Germinal center (tissue), 1 donor: Measurements from ENCODE around the gene WIZ.
"Not testable (repeated sequence)": the region's sequence is repeated elsewhere in the genome, so short reads cannot be mapped to it uniquely, and the experiment has no call there.

Experiments
- DNase-seq: peaks from one replicate; pipeline ENCODE4 v3.0.0; 2012; ENCODE audit warnings: mixed read lengths, low spot score

Gene WIZ, protein sequence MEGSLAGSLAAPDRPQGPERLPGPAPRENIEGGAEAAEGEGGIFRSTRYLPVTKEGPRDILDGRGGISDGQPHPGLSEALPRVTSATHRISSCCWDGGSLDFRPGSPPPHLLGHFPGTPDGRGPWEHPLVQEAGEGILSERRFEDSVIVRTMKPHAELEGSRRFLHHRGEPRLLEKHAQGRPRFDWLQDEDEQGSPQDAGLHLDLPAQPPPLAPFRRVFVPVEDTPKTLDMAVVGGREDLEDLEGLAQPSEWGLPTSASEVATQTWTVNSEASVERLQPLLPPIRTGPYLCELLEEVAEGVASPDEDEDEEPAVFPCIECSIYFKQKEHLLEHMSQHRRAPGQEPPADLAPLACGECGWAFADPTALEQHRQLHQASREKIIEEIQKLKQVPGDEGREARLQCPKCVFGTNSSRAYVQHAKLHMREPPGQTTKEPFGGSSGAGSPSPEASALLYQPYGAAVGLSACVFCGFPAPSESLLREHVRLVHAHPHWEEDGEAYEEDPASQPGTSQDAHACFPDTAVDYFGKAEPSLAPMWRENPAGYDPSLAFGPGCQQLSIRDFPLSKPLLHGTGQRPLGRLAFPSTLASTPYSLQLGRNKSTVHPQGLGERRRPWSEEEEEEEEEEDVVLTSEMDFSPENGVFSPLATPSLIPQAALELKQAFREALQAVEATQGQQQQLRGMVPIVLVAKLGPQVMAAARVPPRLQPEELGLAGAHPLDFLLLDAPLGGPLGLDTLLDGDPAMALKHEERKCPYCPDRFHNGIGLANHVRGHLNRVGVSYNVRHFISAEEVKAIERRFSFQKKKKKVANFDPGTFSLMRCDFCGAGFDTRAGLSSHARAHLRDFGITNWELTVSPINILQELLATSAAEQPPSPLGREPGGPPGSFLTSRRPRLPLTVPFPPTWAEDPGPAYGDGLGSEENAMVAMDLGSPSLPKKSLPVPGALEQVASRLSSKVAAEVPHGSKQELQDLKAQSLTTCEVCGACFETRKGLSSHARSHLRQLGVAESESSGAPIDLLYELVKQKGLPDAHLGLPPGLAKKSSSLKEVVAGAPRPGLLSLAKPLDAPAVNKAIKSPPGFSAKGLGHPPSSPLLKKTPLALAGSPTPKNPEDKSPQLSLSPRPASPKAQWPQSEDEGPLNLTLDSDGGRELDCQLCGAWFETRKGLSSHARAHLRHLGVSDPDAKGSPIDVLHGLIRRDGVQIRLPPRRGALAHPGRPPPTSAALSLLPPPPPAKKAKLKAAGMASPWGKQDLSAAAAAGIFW (N-terminal part only)

DNA sequence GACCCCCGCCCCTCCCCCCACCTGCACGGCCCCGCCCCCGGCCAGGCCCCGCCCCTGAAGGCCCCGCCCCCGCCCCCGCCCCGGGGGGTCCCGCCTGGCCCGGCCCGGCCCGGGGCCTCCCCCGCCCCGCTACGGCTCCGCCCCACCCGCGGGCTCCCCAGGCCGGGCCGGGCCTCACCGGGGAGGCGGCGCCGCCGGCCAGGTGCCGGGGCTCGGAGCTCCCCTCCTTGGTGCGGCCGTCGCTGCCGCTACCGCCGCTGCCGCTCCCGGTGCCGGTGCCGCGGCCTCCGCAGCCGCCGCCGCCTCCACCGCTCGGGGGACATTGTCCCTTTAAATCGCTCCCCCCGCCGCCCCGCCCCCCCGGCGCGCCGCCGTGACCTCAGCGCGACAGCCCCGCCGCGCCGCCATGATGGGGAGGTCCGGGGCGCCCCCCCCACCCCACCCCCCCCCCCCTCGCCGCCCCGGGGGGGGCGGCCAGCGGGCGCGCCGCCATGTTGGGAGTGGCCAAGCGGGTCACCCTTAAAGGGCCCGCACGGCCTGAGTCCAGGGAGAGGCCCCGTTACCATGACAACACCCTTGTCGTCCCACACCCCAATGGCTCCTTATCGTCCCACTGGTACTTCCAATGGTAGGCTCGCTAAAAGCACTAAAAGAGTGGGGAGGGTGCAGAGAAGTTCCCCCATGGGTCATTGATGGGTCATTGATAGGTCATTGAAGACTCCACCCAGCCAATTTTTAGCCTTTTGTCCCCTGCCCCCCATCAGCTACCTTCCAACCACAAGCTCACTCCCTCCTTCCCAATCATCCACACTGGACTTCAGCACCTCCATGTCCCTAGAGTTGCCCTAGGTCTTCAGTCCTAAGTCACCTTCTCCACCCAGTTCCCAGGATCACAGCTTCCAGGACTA, at the start of gene WIZ:
TSS of gene WIZ (minus strand) at position 337 of the 908 bp plus-strand sequence. CDS start 1,649 bp downstream, outside the sequence.
- peak; percentile 86 for DNase-seq

DNA sequence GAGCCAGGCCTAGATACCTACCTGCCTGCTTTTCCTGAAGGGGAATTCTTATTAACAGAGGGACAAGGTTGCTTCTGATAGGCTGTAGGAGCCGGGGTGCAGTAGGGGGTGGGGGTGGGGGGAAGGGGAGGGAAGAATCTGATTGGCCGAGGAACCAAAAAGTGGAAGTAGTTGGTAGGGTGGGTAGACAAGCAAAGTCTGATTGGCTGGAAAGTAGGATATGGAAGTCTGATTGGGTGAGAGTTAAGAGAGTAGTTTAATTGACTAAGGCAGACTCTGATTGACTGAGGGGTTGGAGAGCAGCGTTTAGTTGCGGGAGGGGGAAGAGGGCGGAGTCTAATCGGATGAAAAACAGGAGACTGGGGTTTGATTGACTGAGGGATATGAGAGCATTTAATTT, 49.2 kb upstream of the WIZ start:
- no peak for DNase-seq

DNA sequence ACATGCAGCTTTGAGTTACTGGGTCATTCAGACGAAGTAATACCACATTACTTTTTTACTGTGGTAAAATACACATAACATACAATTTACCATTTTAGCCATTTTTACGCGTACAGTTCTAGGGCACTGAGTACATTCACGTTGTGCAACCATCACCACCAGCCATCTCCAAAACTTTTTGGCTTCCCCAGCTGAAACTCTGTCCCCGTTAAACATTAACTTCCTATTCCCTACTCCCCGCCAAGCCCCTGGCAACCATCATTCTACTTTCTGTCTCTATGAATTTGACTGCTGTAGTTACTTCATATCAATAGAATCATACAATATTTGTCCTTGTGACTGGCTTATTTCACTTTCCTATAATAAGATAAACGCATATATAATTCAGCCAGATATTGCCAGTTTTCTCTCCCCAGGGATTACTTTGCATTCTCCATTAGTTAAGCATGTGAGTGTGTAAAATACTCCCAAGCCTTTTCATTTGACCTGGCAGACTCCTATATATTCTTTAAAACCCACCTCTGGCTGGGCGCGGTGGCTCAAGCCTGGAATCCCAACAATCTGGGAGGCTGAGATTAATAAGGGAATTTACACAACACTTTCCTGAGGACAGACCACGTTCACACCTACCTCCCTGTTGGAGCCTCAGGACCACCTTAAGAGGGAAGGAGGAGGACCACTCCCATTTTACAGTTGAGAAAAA, 48.6 kb upstream of the WIZ start:
- DNase-seq, result no peak

DNA sequence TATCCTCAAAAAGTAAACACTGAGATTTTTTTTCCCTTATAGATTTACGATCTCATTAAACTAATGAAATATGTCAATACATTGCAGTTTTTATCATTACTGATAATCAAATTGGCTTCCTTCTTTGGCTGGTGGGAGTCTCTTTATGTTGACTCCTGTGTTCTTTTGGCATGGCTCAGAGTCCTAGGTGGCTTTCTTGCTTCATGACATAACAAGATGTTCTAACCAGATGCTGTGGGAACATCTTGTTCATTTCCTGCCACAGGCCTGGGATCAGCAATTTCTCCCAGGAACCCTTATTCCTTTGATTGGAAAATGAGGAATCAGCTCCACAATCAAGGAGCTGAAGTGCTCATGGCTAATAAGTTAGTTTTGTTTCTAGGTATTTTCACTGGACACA, 45.4 kb upstream of the WIZ start:
- DNase-seq, result no peak

DNA sequence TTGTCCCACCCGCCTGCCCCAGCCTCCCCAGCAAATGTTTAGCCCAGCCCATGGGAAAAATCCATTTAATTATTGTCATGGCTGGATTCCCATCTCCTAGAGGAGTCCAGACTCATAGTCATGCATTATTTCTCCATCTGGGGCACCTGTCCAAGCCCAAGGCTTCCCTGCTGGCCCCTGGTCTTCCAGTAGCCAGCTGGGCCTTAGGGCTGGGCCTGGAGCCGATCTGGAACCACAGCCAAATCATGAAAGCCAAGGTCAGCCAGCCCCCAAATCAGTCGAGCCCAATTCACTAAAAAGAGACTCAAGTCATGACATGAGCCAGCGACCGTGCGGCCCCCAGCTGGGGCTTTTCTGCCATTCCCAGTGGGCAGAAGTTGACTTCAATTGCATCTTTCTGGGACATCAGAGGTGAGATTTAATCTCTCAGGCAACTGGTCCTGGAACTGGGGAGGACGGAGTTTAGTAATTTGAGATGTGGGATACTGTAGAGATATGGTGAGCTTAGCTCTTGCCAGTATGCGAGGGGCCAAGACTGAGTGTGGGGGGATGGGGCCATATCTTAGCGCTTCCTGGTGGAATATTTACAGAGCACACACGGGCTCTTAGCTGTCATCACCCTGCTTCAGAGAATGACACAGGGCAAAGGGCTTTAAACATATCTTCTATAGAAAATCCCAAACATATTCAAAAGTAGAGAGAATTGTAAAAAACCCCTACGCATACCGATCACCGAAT, 38.9 kb upstream of the WIZ start:
- no peak for DNase-seq

DNA sequence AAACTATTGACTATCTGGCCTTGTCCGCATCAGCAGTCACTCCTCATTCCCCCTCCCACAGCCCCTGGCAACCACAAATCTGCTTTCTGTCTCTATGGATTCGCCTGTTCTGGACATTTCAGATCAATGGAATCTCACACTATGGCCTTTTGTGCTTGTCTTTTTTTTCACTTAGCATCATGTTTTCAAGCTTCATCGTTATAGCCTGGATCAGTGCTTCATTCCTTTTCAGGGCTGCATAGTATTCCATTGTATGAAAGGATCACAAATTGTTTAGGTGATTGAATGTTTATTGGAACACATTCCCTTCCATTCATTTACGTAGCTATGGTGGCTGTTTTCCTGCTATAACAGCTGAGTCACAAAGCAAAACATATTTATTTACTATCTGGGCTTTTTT, 37.3 kb upstream of the WIZ start:
- no peak for DNase-seq

DNA sequence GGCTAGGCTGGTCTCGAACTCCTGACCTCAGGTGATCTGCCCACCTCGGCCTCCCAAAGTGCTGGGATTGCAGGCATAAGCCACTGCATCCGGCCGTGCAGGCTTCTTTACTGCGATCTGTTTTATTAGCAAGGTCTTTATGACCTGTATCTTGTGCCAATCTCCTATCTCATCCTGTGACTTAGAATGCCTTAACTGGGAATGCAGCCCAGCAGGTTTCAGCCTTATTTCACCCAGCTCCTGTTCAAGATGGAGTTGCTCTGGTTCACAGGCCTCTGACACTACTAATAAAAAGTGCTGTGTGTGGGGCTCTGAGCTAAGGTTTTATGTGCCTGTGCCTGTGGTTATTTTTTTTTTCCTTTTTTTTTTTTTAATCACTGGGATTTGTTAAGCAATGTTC, 36.0 kb upstream of the WIZ start:
- DNase-seq, result not testable (repeated sequence)

DNA sequence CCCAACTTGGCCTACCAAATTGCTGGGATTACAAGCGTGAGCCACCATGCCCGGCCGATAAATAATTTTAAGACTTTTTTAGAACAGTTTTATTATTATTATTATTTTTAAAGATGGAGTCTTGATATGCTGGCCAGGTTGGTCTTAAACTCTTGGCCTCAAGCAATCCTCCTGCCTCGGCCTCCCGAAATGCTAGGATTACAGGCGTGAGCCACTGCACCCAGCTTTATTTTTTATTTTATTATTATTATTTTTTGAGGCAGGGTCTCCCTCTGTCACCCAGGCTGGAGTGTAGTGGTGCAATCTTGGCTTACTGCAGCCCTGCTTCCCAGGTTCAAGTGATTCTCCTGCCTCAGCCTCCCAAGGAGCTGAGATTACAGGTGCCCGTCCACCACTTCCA, 31.2 kb upstream of the WIZ start:
- not testable (repeated sequence) for DNase-seq

DNA sequence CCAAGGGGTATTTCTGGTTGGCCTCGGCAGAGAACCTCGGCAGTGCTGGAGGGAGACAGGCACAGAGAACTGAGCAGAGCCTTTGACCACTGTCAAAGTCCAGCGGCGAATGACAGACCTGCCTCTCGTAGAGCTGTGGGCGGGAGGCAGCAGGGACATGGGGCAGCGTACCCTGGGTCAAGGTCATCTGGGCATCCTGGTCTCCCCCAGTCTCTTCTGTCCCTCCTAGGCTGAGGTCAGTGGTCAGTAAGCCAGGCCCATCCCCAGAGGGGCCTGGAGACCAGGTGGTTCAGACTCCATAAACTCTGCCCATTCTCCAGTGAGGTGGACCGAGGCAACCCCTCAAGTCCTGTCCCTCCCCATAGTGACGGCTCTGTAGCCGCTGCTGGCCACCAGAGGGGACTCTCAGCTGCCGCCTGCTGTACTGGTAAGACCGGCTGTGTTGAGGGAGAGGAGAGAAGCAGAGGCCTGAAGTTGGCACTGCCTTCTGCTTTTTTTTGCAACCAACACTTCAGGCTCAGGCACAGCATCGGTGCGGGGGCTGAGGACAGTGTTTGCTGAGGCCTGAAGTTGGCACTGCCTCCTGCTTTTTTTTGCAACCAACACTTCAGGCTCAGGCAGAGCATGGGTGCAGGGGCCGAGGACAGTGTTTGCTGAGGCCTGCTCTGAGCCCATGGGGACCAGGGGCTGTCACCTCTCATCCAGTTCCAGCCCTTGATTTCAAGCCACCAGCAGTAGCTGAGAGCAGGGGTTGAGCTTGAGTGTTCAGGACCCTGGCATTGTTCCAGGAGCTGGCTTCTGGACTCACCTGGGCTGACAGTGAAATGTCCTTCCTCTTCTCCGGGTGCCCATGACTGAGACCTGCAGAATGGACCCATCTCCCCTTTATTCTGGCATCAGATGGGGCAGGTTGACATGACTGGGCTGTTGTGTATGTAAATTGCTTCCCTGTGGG, 29.9 kb upstream of the WIZ start, which contains the start of gene PGLYRP2:
TSS of gene PGLYRP2 (minus strand) at position 111 of the 955 bp plus-strand sequence. CDS start 130 bp downstream, outside the sequence.
- DNase-seq, result no peak

DNA sequence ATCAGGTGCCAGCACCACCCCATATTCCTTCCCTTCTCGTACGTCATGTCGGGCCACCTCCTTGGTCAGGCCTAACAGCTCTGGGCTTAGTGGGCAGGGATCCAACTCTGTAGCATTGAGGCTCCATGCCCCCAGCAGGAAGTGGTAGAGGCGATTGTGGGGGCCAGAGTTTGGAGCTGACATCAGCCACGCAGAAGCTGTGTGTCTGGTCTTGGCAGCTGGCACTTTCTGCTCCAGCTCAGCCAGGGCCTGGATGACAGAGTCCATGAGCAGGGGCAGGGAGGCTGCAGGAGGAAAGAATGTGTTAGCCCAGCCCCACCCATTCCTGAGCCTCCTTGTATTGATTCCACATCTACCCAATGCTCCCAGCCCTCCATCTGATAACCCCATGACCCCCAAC, 26.6 kb upstream of the WIZ start:
- no peak for DNase-seq

DNA sequence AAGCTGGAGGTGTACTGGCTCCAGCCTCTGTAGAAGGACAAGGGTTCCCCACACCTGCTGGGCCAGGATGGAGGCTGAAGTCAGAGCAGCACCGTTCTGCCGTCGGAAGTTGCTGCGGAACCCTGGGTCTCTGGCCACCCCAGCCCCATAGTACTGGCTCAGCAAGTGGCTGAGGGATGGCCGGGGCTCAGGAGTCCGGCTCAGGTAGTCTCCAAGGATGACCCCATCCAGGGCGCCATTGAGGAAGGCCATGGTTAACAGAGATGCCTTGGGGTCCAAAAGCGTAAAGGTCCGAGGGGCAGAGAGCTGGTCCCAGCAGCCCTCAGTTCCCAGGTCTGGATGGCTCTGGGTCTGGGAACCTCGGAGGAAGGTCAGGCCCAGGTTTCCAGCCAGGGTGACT, 25.9 kb upstream of the WIZ start:
- DNase-seq, result no peak

DNA sequence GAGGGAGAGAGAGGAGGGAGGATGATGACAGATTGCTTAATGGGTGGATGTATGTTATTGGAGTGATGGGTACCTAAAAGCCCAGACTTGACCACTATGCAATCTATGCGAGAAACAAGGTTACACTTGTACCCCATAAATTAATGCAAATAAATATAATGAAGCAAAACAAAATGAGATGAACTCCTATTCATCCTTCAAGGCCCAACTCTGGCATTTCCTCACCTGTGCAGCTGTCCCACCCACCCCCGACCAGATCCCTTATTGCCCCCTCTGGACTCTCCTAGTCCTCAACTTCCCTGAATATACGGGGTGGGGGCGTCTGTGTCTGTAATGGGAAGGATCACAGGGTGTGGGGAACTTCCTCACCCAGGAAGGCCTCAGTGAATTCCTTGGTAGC, 25.4 kb upstream of the WIZ start:
- DNase-seq, result no peak

DNA sequence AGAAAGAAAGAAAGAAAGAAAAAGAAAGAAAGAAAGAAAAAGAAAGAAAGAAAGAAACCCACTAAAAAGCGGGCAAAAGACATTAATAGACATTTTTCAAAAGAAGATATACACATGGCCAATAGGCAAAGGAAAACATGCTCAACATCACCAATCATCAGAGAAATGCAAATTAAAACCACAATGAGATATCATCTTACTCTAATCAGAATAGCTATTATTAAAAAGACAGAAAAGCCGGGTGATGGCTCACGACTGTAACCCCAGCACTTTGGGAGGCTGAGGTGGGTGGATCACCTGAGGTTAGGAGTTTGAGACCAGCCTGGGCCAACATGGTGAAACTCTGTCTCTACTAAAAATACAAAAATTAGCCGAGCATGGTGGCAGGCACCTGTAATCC, 24.1 kb upstream of the WIZ start:
- DNase-seq, result not testable (repeated sequence)

DNA sequence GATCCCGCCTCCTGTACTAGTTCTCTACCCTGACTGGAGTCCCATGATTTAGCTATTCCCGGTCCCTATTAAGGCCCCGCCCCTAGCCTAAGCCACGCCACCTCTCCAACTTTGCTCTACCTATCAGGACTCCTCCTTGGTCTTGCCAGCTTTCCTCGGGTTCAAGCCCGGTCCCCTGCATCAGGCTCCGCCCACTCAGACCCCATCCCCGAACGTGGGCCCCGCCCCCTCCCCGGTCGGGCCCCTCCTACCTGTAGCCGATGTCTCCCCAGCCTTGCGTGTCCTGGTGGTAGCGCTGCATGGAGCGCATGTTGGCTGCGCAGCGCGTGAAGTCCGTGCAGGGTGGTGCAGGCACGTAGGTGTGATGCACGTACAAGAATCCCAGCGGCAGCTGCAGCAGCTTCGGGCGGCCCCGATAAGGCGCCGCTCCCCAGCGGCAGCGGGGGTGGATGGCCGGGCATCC, 21.9 kb upstream of the WIZ start:
- no peak for DNase-seq

DNA sequence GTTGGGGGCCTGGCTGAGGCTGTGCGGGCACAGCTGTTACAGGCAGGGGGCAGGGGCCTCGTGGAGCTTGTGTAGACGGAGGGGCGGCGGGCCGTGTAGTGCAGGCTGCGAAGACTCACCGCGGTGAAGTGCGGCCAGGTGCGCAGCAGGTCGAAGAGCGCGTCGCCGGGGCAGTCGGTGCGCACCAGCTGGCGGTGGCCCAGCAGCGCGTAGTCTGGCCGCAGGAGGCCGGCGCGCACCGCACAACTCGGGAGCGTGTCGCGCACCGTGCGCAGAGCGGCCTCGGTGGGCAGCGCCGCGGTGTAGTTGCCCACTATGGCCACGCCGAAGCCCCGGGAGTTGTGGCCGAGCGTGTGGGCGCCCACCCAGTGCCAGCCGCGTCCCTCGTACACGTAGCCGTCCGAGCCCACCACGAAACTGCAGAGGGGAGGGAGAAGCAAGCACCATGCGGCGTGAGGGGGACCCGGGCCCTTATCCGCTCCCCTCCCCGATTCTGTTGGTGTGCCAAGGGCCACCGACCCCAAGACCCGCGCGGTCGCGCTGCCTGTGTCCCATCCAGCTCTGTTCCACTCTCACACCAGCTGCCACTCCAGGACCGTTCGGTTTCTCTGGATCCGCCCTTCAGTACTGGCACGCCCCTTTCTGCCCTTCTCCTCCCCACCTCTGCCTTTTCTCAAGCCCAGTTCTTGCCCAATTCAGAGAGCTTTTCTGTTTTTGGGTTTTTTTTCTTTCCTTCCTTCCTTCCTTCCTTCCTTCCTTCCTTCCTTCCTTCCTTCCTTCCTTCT, 19.9 kb upstream of the WIZ start:
- no peak for DNase-seq

DNA sequence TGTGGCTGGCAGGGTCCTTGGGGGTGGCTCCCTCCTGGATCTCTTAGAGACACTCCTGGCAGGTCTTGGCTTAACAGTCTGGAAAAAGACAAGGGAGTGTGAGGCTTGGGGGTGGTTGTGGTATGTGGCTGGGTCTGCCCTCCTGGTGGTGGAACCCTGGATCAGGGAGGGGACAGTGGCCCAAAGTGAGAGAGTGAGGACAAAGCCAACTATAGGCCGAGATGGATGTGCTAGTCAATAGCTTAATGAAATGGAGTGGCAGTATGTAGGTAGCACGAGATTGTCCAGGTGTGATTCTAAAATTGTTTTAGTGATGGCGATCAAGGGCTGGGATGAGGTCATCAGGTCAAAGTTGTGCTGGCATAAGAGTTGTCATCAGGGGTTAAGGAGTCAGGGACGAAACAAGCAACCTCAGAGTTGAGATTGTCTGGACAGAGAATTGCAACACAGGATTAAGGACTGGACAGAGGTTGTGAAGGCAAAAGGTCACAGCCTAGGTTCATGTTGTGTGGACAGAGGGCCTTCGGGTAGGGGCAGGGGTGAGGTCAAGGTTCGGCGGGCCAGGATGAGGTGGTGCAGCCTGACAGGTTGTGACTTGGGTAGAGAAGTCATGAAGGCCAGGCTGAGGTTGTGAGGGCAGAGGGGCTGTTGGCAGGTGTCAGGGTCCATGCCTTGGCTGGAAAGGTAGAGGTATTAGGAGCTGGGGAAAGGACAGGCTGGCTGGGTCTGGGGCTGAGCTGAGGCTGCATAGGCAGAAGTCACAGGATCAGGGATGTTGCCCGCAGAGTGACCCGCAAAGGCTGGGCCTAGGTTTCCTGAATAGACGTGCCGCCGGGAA, 19.1 kb upstream of the WIZ start:
- no peak for DNase-seq

DNA sequence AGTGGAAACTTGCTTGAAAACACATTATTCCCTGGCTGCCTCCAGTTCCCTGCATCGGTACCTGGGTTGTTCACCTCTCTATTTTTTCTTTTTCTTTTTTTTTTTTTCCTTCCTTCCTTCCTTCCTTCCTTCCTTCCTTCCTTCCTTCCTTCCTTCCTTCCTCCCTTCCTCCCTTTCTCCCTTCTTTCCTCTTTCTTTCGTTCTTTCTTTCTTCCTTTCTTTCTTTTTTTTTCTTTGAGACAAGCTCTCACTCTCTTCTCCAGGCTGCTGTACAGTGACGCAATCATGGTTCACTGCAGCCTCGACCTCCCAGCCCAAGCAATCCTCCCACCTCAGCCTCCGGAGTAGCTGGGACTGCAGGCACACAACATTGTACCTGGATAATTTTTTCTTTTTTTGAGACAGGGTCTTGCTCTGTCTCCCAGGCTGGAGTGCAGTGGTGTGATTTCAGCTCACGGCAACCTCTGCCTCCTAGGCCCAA, 18.0 kb upstream of the WIZ start:
- DNase-seq, result no peak
